ENCODE data around the gene ELP2. TPM values are rescaled to one million over a fixed set of nuclear protein-coding genes. Genes with fewer than 3 reads are reported as not detected.
"Not testable (repeated sequence)": the region's sequence is repeated elsewhere in the genome, so short reads cannot be mapped to it uniquely, and the experiment has no call there.

ELP2 gene
- total RNA-seq, 1 donor from 2014 or later = 111 TPM

DNA sequence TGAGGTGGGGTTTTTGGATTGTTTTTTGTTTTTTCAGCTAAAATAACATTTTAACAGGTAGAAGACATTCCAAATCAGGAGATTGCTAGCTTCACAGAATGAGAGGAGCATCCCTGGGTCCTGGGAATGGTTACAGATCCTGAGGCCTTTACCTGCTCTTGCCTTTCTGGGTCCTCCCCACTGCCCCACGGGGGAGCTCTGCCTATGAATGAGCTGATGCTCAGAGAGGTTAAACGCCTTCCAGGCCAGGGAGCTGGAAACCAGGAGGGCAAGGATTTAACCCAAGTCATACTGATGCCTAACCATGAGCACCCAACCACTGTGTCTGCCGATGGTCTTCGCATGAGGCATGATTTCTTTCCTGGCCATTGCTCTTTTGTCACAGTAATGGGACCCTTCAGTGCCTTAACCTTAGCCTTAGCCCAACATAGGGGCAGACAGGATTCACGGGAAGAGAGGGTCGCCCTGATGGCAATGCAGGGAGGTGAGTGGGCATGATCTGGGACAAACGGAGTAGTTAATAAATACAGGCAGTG, 73.7 kb downstream of the ELP2 start:
- Mint-ChIP-seq H3K9me3 (ENCODE audit: low read depth) (peaks cover 9% of the 10 kb centered on the region), H3K27ac (no peak overlapping the region), H3K27me3 (no peaks in the 10 kb centered on the region), H3K4me3 (ENCODE audit: low read depth) (no peak overlapping the region), H3K4me1 (ENCODE audit: low read depth) (peaks cover 3% of the 10 kb centered on the region), H3K36me3 (ENCODE audit: insufficient read depth) (peaks cover 4% of the 10 kb centered on the region)
- no peak for DNase-seq (ENCODE audit: low spot score, unreplicated experiment)
- no peak for TF ChIP-seq CTCF (IDR thresholded peaks at IDR 0.05; ENCODE audit: unreplicated experiment)

DNA sequence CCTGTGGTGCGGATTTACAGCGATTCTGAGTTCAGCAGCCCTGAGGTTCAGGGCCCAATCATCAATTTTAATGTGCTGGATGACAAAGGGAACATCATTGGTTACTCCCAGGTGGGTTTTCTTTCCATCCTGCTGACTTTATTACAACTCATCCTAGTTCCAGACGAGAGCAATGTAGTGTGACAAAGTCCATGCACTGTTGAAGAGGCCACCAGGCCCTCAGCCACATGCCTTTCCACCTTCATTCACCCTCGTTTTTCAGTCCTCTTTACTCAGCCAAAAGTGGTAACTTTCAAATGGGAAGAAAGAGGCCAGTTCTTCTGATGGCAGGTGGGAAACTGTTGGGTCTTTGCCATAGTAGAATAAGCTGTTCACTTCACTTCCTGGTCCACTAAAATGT, 75.5 kb downstream of the ELP2 start:
- no peak for TF ChIP-seq CTCF (IDR thresholded peaks at IDR 0.05; ENCODE audit: unreplicated experiment)
- DNase-seq (ENCODE audit: low spot score, unreplicated experiment) = no peak
- Mint-ChIP-seq H3K4me3 (ENCODE audit: low read depth) (no peak overlapping the region), H3K36me3 (ENCODE audit: insufficient read depth) (peaks cover 7% of the 10 kb centered on the region), H3K27ac (no peak overlapping the region), H3K27me3 (no peaks in the 10 kb centered on the region), H3K4me1 (ENCODE audit: low read depth) (peaks cover 2% of the 10 kb centered on the region), H3K9me3 (ENCODE audit: low read depth) (peaks cover 14% of the 10 kb centered on the region)

DNA sequence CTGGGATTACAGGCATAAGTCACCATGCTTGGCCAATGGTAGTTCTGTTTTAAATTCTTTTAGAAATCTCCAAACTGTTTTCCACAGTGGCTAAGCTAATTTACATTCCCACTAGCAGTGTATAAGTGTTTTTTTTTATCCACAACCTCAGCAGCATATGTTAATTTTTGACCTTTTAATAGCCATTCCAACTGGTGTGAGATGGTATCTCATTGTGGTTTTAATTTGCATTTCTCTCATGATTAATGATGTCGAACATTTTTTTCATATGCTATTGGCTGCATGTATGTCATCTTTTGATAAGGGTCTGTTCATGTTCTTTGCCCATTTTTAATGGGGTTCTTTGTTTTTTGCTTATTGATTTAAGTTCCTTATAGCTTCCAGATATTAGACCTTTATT, 77.6 kb downstream of the ELP2 start:
- H3K27me3 Mint-ChIP-seq = no peaks in the 10 kb centered on the region
- H3K9me3 Mint-ChIP-seq (ENCODE audit: low read depth) = peaks cover 14% of the 10 kb centered on the region
- no peak for TF ChIP-seq CTCF (IDR thresholded peaks at IDR 0.05; ENCODE audit: unreplicated experiment)
- no peak overlapping the region for H3K4me3 Mint-ChIP-seq (ENCODE audit: low read depth)
- H3K27ac Mint-ChIP-seq = no peak overlapping the region
- H3K4me1 Mint-ChIP-seq (ENCODE audit: low read depth) = no peaks in the 10 kb centered on the region
- DNase-seq (ENCODE audit: low spot score, unreplicated experiment) = no peak
- peaks cover 7% of the 10 kb centered on the region for H3K36me3 Mint-ChIP-seq (ENCODE audit: insufficient read depth)

GRCh38 chr18:36207969-36208368, 78.3 kb downstream of the ELP2 start:
- H3K4me1 Mint-ChIP-seq (ENCODE audit: low read depth); H3K27ac Mint-ChIP-seq; H3K4me3 Mint-ChIP-seq (ENCODE audit: low read depth); H3K27me3 Mint-ChIP-seq; H3K36me3 Mint-ChIP-seq (ENCODE audit: insufficient read depth); DNase-seq (ENCODE audit: low spot score, unreplicated experiment): not testable (repeated sequence)
- H3K9me3 Mint-ChIP-seq (ENCODE audit: low read depth) = peaks cover 14% of the 10 kb centered on the region

DNA sequence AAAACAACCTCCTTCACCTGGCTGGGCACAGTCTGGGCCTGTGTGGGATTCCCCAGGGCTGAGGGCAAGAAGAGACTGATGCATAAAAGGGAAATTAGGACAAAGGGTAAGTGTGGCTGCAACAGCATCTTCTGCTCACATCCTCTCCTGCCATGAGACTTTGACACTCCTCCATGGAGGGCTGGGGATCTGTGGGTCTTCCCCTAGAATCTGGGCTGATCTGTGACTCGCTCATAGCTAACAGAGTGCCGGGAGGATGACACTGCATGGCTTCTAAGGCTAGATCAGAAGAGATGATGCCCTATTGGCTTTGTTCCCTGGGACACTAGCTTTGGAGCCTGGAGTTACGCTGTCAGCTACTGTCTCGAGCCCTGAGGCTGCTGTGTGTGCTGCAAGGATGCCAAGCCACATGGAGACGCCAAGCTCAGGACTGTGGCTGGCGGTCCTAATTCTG, 81.9 kb downstream of the ELP2 start:
- Mint-ChIP-seq H3K36me3 (ENCODE audit: insufficient read depth) (peaks cover 7% of the 10 kb centered on the region), H3K4me3 (ENCODE audit: low read depth) (no peak overlapping the region), H3K27me3 (no peaks in the 10 kb centered on the region), H3K4me1 (ENCODE audit: low read depth) (peaks cover 5% of the 10 kb centered on the region), H3K9me3 (ENCODE audit: low read depth) (peaks cover 14% of the 10 kb centered on the region), H3K27ac (no peak overlapping the region)
- no peak for DNase-seq (ENCODE audit: low spot score, unreplicated experiment)
- TF ChIP-seq CTCF (IDR thresholded peaks at IDR 0.05; ENCODE audit: unreplicated experiment) = no peak

Data from progenitor cell of endocrine pancreas (in vitro differentiated cells).